Chondrocyte (in vitro differentiated cells): ENCODE data around the gene ZFAND3. TPM values are rescaled to one million over a fixed set of nuclear protein-coding genes. Genes with fewer than 3 reads are reported as not detected.

ENCODE experiments used
- DNase-seq: peaks from one replicate; pipeline ENCODE4 v3.0.0; 2021; ENCODE audit warnings: mixed read lengths, low spot score
- H3K27ac Mint-ChIP-seq: one replicate; pipeline ENCODE4 v1.8.0; 2021; ENCODE audit warnings: mild to moderate bottlenecking, moderate library complexity, mixed read lengths; ENCODE audit not compliant: unreplicated experiment
- H3K27me3 Mint-ChIP-seq: 2 replicates; pipeline ENCODE4 v1.8.0; 2021; ENCODE audit warnings: low read depth, mixed read lengths
- H3K36me3 Mint-ChIP-seq: 2 replicates; pipeline ENCODE4 v1.8.0; 2021; ENCODE audit warnings: low read depth, mixed read lengths
- H3K4me1 Mint-ChIP-seq: 2 replicates; pipeline ENCODE4 v1.8.0; 2021; ENCODE audit warnings: low read depth, mild to moderate bottlenecking, mixed read lengths
- H3K4me3 Mint-ChIP-seq: one replicate; pipeline ENCODE4 v1.8.0; 2021; ENCODE audit warnings: mild to moderate bottlenecking, moderate library complexity, mixed read lengths; ENCODE audit not compliant: unreplicated experiment
- H3K9me3 Mint-ChIP-seq: 2 replicates; pipeline ENCODE4 v1.8.0; 2021; ENCODE audit warnings: low read depth, mixed read lengths
- CTCF ChIP-seq: fragments of 200-600 bp; sonication (generic); IDR thresholded peaks from 2 replicates; pipeline ENCODE4 v1.5.0; 2021; ENCODE audit warnings: antibody characterized with exemption, mild to moderate bottlenecking, moderate library complexity
- total RNA-seq: library from RNA; stranded (reverse); gene quantifications from 3 replicates; pipeline ENCODE4 v1.2.1, GENCODE V29; 2021

ZFAND3 gene
- total RNA-seq, 1 donor from 2014 or later = 98.5 TPM

GRCh38 chr6:38020593-38020992, 201.1 kb downstream of the ZFAND3 start:
- no peaks in the 10 kb centered on the region for H3K27me3 Mint-ChIP-seq
- no peak overlapping the region for H3K4me3 Mint-ChIP-seq

GRCh38 chr6:38021029-38021428, 201.5 kb downstream of the ZFAND3 start:
- peaks cover 46% of the 10 kb centered on the region for H3K4me1 Mint-ChIP-seq
- no peak overlapping the region for H3K4me3 Mint-ChIP-seq
- no peak for DNase-seq
- no peaks in the 10 kb centered on the region for H3K27me3 Mint-ChIP-seq
- no peaks in the 10 kb centered on the region for H3K36me3 Mint-ChIP-seq
- H3K9me3 Mint-ChIP-seq = peaks cover 3% of the 10 kb centered on the region
- H3K27ac Mint-ChIP-seq = no peak overlapping the region
- no peak for TF ChIP-seq CTCF

More at GRCh38 chr6:38020593-38020992, 201.1 kb downstream of the ZFAND3 start:
- no peak overlapping the region for H3K27ac Mint-ChIP-seq
- H3K9me3 Mint-ChIP-seq = peaks cover 3% of the 10 kb centered on the region
- H3K36me3 Mint-ChIP-seq = no peaks in the 10 kb centered on the region
- peaks cover 42% of the 10 kb centered on the region for H3K4me1 Mint-ChIP-seq
- no peak for TF ChIP-seq CTCF
- no peak for DNase-seq

- H3K9me3 Mint-ChIP-seq = peaks cover 3% of the 10 kb centered on the region
- no peaks in the 10 kb centered on the region for H3K27me3 Mint-ChIP-seq
- H3K27ac Mint-ChIP-seq = no peak overlapping the region
- H3K4me1 Mint-ChIP-seq = peaks cover 51% of the 10 kb centered on the region
- DNase-seq = no peak
- TF ChIP-seq CTCF = no peak
- H3K4me3 Mint-ChIP-seq = no peak overlapping the region
- H3K36me3 Mint-ChIP-seq = no peaks in the 10 kb centered on the region
Observed at GRCh38 chr6:38021571-38021970, 202.0 kb downstream of the ZFAND3 start.

- no peak for DNase-seq
- Mint-ChIP-seq H3K27me3 (no peaks in the 10 kb centered on the region), H3K36me3 (no peaks in the 10 kb centered on the region), H3K4me1 (peaks cover 53% of the 10 kb centered on the region), H3K9me3 (peaks cover 3% of the 10 kb centered on the region), H3K4me3 (no peak overlapping the region), H3K27ac (no peak overlapping the region)
- no peak for TF ChIP-seq CTCF
Observed at GRCh38 chr6:38022688-38023087, 203.2 kb downstream of the ZFAND3 start.

- DNase-seq = no peak
- H3K4me3 Mint-ChIP-seq = no peak overlapping the region
Observed at GRCh38 chr6:38024908-38025307, 205.4 kb downstream of the ZFAND3 start.

More at GRCh38 chr6:38024908-38025307, 205.4 kb downstream of the ZFAND3 start:
- Mint-ChIP-seq H3K4me1 (peaks cover 63% of the 10 kb centered on the region), H3K27me3 (no peaks in the 10 kb centered on the region), H3K27ac (peak overlapping the region; percentile 75), H3K9me3 (peaks cover 3% of the 10 kb centered on the region), H3K36me3 (no peaks in the 10 kb centered on the region)
- no peak for TF ChIP-seq CTCF
